Middle frontal gyrus (tissue), 1 donor: ENCODE results near the gene SULT2B1.
"Not testable (repeated sequence)": the region's sequence is repeated elsewhere in the genome, so short reads cannot be mapped to it uniquely, and the experiment has no call there.

Experiments
- DNase-seq: peaks from one replicate; pipeline ENCODE4 v3.0.0-alpha.2; 2015; ENCODE audit warnings: low spot score; ENCODE audit errors: extremely low spot score

Gene SULT2B1

DNA sequence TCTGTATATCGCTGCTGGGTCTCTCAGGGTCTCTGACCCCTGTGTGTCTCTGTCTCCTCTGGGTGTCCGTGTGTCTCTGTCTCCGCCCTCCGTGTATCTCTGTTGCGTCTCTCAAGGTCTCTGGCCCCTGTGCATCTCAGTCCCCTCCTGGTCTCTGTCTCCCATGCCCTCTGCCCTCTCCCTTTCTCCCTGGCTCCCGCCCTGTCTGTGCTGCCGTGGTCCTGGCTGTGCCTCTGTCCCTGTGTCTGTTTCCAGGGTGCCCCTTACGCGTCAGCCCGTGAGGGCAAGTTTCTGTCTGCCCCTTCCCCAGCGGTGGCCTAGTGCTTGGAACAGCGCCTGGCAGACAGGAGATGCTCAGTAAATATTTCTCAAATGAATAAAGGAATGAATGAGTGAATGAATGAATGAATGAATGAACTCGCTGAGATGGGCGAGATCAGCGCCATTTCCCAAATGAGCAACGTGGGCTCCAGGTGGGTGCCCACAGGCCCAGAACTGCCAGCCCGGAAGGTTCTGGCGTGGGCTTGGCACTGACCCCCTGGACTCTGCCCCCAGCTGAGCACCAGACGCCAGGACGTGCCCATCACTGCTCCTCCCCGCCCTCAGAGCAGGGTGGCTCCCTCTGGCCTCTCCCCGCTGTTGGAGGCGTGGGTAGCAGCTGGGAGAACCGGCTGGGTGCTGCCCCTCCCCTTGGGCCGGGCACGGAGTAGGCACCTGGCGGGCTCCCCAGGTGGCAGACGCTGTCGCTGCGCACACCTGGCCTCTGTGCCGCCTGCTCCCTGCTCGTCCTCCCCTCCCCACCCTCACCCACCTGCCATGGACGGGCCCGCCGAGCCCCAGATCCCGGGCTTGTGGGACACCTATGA lies at the start of gene SULT2B1:
Gene SULT2B1 (plus strand): TSS at position 736 of the 866 bp plus-strand sequence. CDS start 81 bp downstream, at position 817.
- DNase-seq, result no peak

DNA sequence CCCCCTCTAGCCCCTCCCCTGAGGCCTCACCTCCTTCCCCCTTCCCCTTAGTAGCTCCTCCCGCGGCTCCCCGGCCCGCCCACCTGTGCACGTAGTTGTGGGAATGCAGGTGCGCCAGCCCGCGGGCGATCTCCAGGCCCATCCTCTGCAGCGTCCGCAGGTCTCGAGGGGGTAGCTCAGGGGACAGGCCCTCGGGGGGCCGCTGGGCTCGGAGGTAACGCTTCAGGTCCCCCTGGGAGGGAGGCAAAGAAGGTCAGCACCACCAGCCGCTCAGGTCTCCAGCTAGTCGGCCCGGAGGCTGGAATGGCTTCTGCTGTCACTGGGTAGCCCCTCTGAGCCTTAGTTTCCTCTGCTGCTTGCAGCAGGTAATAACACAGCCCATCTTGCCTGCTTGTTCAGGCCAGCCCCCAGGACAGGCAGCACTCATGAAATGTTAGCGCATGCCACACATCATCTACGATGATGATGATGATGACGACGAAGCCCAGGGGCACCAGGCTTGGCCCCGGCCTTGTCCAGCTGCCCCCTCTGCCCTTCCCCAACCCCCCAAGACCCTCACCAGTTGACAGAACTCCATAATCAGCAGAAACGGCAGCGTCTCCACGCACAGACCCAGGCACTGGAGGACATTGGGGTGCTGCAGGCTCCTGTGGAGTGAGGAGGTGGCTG lies 49.5 kb upstream of the SULT2B1 start:
- no peak for DNase-seq

DNA sequence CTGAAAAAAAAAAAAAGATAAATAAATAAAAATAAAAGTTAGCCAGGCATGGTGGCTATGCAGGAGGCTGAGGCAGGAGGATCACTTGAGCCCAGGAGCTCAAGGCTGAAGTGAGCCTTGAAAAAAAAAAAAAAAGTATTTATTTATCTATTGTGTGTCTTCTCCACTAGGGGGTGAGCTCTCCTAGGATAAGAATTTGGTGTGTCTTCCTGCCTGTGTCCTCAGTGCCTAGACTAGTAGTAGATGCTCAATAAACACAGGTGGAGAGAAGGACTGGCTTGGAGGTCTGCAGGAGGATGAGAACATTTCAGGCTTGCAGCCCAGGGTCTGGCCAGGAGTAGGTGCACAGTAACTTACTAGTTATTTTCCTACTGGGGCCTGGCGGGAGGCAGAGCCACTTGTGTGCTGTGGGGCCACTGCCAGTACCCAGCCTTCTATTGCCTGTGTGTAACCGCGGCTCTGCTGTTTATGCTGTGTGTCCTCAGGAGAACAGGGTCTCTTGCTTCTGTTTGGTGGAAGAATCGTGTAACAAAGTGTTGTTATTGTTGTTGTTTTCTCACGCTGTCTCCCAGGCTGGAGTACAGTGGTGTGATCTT lies 45.7 kb upstream of the SULT2B1 start:
- no peak for DNase-seq

DNA sequence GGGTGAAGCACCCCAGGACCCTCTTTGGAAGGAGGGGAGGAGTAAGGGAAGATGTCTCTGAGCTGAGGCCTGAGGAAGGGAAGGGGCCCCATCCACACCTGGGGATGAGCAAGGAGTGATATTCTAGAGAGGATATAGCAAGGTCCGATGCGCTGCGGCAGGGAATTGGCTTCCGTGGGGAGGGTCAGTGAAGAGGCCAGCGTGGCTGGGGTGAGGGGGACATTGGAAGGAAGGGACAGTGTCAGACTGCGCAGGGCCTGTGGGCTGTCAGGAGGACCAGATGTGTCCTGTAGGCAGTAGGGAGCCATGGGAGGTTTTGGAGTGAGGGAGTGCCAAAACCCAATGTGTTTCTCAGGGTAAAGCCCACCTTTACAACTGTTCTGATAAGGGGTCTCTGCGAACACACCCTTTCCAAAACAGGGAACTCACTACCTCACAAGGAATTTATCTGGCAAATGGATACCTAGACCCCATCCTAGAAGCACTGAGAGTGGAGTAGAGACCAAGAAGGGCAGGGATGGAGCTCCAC lies 44.0 kb upstream of the SULT2B1 start:
- DNase-seq, result no peak

DNA sequence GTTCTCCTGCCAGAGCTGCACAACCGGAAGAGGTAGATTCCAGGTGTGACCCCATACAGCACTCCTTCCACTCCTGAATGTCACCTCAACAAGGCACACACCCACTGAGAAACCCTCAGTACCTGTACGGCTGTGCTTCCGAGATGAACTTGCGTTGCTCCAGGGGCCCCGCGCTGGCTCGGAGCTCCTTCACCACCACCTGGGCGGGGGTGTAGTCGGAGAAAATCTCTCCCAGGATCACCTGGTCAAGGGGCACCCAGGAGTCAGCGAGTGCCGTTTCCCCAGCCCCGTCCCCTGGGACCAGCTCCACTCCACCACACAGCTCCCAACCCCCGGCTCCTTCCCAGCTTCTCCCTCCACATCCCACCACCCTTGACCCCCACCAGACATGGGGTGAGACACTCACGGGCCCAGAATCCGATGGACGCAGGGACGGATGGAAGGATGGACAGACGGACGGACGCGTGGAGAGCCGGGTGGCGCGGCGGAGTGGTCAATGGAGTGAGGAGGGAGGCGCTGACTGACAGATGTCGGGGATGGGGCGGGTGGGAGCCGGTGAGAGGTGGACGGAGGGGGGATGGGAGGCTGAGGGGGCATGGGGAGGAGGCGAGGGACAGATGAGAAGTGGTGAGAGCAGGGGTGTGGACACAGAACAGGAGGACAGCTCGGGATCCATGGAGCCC lies 43.1 kb upstream of the SULT2B1 start:
- no peak for DNase-seq

DNA sequence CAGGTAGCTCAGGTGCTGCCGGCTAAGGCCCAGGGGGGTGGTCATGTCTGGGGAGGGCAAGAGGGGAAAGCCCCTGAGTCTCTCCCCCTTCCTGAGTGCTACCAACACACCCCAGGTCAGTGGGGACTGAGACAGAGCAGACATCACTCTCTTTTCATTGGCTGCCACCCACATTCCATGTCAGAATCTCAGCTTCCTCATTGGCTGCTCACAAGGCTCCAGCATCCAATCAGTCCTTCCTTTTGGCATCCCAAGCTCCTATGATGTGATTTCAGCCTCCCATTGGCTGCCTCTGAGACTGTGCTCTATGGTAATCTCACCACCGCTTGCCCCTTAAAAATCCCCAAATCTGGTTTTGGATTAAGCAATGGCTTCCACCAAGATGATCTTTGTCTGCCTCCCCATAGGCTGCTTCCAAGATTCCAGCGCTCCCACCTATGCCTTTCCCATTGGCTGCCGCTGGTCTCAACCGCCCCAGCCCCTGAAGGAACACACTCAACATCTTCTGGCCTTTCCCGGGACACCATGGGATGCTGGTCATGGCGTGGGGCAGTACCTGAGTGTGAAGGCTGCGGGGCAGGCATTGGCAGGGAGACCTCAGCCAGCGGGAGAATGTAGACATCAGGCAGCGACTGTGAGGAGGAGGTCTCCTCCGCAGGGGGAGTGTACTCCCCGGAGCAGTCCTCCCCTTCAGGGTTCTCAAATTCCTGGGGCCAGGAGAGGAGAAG lies 42.3 kb upstream of the SULT2B1 start:
- DNase-seq, result peak; percentile 50

DNA sequence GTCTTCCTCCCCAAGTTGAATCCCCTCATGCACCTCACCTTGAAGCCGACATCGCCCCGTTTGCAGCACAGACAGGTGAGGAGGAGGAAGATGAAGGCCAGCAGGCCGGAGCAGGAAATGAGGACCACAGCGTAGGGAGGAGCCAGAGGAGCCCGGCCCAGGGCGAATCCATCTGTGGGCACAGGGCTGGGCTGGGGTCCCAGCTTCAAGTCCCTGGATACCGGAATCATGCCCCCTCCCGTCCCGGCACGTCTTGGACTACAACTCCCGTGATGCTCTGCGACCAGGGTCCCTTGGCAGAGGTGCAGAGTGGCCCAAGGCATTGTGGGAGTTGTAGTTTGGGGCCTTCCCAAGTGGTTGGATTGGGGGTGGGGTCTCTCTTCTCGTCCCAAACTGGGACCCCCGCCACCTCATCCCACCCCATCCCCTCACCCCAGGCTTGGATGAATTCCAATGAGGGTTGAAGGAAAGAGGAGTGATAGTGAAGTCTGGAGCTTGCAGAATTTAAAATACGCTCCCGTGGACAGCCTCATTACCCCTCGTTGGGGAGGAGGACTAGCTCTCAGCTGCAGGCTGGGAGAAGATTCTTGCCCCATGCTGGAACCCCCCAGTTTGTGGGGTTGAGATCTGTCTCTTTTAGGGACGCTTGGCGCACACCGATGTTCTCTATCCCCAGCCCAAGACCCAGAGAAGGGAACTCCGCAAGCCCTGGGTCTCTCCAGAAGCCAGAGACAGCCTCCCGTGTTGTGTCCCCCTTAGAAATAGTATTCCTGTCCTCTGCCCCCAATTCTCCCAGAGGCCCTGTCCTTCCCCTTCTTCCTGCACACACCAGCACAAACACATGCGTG lies 41.3 kb upstream of the SULT2B1 start:
- DNase-seq, result peak; percentile 69

DNA sequence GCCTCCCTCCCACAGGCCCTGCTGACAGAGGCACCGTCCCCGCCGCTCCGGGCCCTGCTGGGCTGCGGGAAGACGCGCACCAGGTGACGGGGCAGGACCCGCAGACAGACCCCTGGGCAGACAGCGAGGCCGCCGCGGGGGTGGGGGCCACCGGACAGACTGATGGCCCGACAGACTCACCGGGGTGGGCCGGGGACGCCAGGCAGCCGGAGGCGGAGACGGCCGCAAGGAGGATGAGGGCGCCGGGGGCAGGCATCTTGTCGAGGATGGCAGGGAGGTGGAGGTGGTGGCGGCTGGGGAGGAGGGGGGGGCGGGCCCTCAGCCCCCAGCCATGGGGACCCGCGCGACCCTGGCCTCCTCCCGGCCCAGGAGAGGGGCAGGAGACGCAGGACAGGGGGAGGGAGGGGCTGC lies 40.6 kb upstream of the SULT2B1 start:
- DNase-seq, result no peak

DNA sequence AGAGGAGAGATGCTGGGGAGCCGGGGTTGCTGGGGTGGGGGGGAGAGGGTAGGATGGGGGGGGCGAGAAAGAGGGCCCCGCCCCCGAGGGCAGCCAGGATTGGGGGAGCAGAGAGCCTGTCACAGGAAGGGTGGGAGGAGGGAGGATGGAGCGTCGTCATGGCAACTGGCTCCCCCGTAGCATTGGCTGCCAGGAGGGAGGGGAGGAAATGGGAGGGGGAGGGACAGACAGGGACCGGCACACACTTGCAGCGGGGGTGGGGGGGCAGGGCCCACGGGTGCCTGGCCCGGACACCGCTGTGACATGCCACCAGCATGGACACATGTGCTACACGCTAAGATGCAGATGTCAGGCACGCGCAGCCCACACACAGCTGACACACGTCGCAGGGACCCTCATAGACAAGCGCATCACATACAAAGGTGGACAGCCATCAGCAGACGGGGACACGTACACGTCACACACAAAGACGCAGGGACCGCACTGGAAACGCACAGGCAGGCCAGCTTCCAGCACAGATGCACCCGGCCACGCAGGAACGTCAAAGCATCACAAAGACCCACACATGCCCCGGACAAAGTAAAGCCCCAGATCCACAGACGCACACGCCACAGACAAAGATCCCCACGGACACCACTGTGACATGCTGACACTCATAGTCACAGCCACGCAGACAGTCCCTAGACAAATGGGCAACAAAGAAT lies 40.0 kb upstream of the SULT2B1 start, which contains the start of gene LMTK3:
Gene LMTK3 (minus strand): TSS at position 36 of the 704 bp plus-strand sequence. CDS start 259 bp downstream, outside the sequence.
- DNase-seq, result peak; percentile 85

DNA sequence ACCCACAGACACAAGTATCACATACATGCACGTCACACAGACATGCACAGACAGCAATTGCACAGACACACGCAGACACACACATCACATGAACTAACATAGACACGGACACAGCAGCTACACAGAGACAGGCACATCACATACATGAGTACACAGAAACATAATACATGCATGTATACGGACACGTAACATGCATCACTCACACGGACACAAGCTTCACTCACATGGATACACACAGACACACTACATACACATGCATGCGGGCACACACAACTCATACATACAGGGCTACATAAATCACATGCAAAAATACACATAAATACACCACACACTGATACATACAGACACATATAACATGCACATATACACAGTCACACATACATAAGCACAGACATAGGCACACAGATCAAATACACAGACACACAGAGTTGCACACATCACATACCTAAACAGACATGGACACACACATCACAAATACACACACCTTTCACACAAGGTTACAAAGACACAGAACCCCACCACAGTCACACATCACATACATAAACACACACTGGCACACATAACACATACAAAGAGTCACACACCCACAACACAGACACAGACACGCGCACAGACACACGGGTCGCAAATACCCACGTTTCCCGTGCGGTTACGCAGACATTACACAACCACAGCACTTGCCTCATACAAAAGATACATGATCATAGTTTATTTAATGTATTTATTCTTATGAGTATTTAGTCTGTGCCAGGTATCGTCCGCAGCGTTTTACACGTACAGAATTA lies 39.3 kb upstream of the SULT2B1 start:
- DNase-seq, result no peak

DNA sequence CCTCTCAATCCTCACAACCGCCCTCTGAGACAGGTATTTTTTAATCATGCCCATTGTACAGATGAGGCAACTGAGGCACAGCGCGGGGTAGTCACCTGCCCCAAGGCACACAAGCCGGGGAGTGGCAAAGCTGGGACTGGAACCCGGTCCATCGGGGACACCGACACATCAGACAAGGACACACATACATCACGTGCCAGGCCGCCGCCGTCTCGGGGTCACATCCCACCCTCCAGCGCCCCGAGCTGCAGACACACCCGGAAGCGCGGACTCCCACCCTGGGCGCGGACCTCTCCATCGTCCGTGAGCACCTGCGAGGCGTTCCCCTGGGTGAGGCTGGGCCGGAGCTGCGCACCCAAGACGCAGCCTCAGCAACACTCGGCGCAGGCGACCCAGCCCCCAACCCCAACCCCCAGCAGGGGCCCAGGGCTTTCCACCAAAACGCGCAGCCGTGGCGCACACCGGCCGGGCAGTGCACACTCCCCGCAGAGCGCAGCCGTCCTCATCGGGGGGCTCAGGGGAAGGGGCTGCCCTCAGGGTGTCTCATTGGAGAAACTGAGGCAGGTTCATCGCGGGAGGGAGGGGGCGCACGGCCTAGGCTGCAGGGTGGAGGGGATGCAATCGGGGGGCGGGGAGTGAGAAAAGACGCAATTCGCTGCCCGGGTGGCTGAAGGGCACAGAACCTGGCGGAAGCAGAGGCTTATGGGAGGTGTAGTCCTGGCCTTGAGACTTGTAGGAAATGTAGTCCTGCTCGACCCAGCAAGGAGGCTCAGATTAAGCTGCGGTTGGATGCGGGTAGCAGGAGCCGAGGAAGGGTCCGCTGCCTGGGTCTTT lies 38.5 kb upstream of the SULT2B1 start:
- peak; percentile 60 for DNase-seq

DNA sequence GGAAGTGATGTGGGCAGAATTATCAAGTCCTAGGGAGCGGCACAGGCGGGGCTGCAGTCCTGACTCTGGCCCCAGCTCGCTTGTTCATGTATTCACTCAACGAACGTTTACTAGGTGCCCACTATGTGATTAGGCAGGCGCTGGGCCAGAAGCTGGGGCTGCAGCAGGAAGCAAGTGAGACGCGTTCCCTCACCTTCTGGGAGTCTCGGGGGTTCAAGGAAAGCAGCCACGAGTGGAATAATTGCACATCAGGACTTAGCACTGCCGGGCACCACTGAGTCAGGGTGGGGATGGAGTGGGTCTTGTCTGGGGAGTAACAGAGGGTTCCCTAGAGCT lies 37.9 kb upstream of the SULT2B1 start:
- DNase-seq, result no peak

DNA sequence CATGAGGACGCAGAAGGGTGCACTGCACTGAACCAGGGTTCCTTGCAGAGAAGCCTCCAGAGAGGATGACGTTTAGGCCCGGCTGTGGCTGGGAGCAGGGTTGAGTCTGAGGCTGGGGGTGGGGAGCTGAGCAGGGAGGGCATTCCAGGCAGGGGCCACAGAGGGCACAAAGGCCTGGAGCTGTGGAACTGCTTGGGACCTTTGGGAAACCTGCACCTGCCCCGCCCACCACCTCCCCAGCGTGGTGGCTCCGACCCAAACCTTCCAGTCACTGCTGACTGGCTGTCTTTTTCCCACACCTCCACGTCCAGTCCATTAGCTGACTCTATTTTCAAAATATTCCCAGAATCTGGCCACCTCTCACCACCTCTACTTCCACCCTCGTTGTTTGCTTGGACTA lies 35.4 kb upstream of the SULT2B1 start:
- no peak for DNase-seq

DNA sequence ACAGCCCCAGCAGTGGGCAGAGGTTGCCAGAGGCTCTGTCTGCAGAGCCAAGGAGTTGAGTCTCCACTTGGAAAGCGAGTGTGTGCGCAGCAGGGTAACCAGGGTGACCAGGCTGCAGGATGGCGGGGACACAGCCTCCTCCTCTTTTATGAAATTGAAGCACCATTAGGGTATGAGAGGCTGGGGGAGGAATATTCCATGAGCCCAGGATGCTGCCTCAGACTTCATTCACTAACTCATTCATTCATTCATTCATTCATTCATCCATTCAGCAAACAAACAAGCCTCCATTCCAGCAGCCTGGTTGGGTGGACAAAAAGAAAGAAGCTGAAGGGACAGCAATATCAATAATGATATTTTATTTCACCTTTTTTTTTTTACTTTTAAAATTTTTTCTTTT lies 33.8 kb upstream of the SULT2B1 start:
- no peak for DNase-seq

DNA sequence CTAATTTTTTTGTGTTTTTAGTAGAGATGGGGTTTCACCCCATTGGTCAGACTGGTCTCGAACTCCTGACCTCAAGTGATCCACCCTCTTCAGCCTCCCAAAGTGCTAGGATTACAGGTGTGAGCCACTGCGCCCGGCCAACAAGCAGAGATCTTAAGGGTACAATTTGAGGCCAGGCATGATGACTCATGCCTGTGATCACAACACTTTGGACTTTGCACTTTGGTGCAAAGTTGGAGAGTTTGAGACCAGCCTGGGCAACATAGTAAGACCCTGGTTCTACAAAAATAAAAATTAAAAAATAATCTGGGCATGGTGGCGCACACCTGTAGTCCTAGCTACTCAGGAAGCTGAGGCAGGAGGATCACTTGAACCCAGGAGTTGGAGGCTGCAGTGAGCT lies 32.5 kb upstream of the SULT2B1 start:
- DNase-seq, result not testable (repeated sequence)

DNA sequence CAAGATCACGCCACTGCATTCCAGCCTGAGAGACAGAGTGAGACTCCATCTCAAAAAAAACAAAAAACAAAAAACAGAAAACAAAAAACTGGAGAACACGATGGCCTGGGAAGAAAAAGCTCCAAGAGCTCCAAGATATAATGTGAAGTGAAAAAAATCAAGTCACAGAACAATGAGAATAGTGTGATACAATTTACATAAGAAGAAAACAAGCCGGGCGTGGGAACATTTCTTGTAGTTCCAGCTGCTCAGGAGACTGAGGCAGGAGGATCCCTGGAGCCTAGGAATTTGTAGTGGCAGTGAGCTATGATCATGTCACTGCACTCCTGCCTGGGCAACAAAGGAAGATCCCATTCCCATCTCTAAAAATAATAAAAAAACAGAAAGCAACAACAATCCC lies 31.8 kb upstream of the SULT2B1 start:
- no peak for DNase-seq

DNA sequence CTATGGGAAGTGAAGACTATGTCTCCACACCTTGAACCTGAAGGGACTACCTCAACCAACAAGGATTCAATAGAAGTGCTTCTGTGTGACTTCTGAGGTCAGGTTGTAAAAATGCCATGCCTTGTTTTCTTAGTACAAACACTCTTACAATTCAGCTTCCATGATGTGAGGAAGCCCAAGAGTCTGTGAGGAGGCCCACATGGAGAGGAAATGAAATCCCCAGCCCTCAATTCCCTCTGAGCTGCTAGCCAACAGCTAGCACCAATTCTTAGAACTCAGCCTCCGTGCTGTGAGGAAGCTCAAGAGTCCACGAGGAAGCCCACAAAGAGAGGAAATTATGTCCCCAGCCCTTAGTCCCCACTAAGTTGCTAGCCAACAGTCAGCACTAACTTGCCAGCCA lies 27.8 kb upstream of the SULT2B1 start:
- no peak for DNase-seq

DNA sequence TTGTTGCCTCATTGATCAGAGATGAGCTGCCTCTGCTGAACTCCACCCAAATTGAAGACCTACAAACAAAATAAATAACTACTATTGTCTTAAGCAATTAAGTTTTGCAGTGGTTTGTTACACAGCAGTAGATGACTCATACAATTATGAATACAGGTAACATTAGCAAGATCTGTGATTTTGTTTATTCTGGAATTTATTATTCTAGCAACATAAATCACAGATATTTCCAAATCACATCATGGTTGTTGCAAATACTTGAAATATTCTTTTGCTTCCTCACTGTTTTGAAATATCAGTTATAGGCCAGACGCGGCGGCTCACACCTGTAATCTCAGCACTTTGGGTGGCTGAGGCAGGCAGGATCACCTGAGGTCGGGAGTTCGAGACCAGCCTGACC lies 27.2 kb upstream of the SULT2B1 start:
- DNase-seq, result no peak
